ENCODE results near the gene MBNL1.
"Not testable (repeated sequence)": the region's sequence is repeated elsewhere in the genome, so short reads cannot be mapped to it uniquely, and the experiment has no call there.

MBNL1 gene

GRCh38 chr3:152352554-152352953 is 83.8 kb downstream of the MBNL1 start:
- peak in 1 of 2 donors; percentile 57 for ATAC-seq (replicated peaks)

GRCh38 chr3:152353578-152353977 is 84.8 kb downstream of the MBNL1 start:
- Mint-ChIP-seq H3K27me3 (no peaks in the 10 kb centered on the region), H3K9me3 (peaks cover 0 to 2% of the 10 kb centered on the region in 2 donors), H3K4me1 (peaks cover 21 to 41% of the 10 kb centered on the region in 2 donors), H3K4me3 (no peak overlapping the region), H3K27ac (no peak overlapping the region), H3K36me3 (peaks cover 23 to 35% of the 10 kb centered on the region in 2 donors)
- no peak for ATAC-seq (replicated peaks)
- no peak for DNase-seq

More at GRCh38 chr3:152352554-152352953, 83.8 kb downstream of the MBNL1 start:
- H3K36me3 Mint-ChIP-seq: peaks cover 18 to 31% of the 10 kb centered on the region in 2 donors
- H3K4me1 Mint-ChIP-seq: peaks cover 17 to 32% of the 10 kb centered on the region in 2 donors
- H3K27me3 Mint-ChIP-seq: no peaks in the 10 kb centered on the region
- H3K27ac Mint-ChIP-seq: peak overlapping the region; percentile 52
- H3K4me3 Mint-ChIP-seq: peak overlapping the region in 1 of 2 donors; percentile 21
- H3K9me3 Mint-ChIP-seq: peaks cover 0 to 2% of the 10 kb centered on the region in 2 donors
- DNase-seq: no peak

- DNase-seq: no peak
- no peaks in the 10 kb centered on the region for H3K27me3 Mint-ChIP-seq
- ATAC-seq (replicated peaks): no peak
- H3K4me1 Mint-ChIP-seq: peaks cover 32 to 58% of the 10 kb centered on the region in 2 donors
- H3K36me3 Mint-ChIP-seq: peaks cover 29 to 46% of the 10 kb centered on the region in 2 donors
- no peak overlapping the region for H3K27ac Mint-ChIP-seq
- H3K4me3 Mint-ChIP-seq: no peak overlapping the region
- H3K9me3 Mint-ChIP-seq: peaks cover 0 to 2% of the 10 kb centered on the region in 2 donors
Measured at GRCh38 chr3:152355744-152356665, 87.3 kb downstream of the MBNL1 start.

- ATAC-seq (replicated peaks) (peak; percentile 48 to 66), DNase-seq (no peak)
- peaks cover 0 to 2% of the 10 kb centered on the region in 2 donors for H3K9me3 Mint-ChIP-seq
- peaks cover 38 to 65% of the 10 kb centered on the region in 2 donors for H3K4me1 Mint-ChIP-seq
- H3K27me3 Mint-ChIP-seq: no peaks in the 10 kb centered on the region
- peaks cover 34 to 52% of the 10 kb centered on the region in 2 donors for H3K36me3 Mint-ChIP-seq
- H3K4me3 Mint-ChIP-seq: no peak overlapping the region
- H3K27ac Mint-ChIP-seq: peak overlapping the region; percentile 21
Measured at GRCh38 chr3:152356870-152357276, 88.1 kb downstream of the MBNL1 start.

GRCh38 chr3:152357587-152357986 is 88.9 kb downstream of the MBNL1 start:
- Mint-ChIP-seq H3K4me1 (peaks cover 39 to 66% of the 10 kb centered on the region in 2 donors), H3K9me3 (no peaks in the 10 kb centered on the region), H3K36me3 (peaks cover 31 to 53% of the 10 kb centered on the region in 2 donors), H3K27me3 (no peaks in the 10 kb centered on the region), H3K27ac (peak overlapping the region; percentile 21), H3K4me3 (no peak overlapping the region)
- DNase-seq (no peak), ATAC-seq (replicated peaks) (peak; percentile 31 to 48)

GRCh38 chr3:152359385-152360248 is 90.9 kb downstream of the MBNL1 start:
- Mint-ChIP-seq H3K4me1 (peaks cover 38 to 68% of the 10 kb centered on the region in 2 donors), H3K4me3 (no peak overlapping the region), H3K27ac (peak overlapping the region; percentile 83), H3K27me3 (no peaks in the 10 kb centered on the region), H3K9me3 (no peaks in the 10 kb centered on the region), H3K36me3 (peaks cover 29 to 57% of the 10 kb centered on the region in 2 donors)
- no peak for ATAC-seq (replicated peaks)
- no peak for DNase-seq

- DNase-seq: no peak
- Mint-ChIP-seq H3K4me1 (peaks cover 40 to 72% of the 10 kb centered on the region in 2 donors), H3K9me3 (no peaks in the 10 kb centered on the region), H3K36me3 (peaks cover 30 to 56% of the 10 kb centered on the region in 2 donors), H3K27me3 (no peaks in the 10 kb centered on the region), H3K27ac (peak overlapping the region; percentile 42), H3K4me3 (no peak overlapping the region)
- ATAC-seq (replicated peaks): no peak
Measured at GRCh38 chr3:152360302-152360701, 91.6 kb downstream of the MBNL1 start.

- Mint-ChIP-seq H3K4me1 (peaks cover 40 to 72% of the 10 kb centered on the region in 2 donors), H3K9me3 (no peaks in the 10 kb centered on the region), H3K36me3 (peaks cover 30 to 58% of the 10 kb centered on the region in 2 donors), H3K27ac (peak overlapping the region; percentile 62), H3K27me3 (no peaks in the 10 kb centered on the region), H3K4me3 (no peak overlapping the region)
- DNase-seq (no peak), ATAC-seq (replicated peaks) (no peak)
Measured at GRCh38 chr3:152360966-152361365, 92.2 kb downstream of the MBNL1 start.

GRCh38 chr3:152362086-152362485 is 93.4 kb downstream of the MBNL1 start:
- Mint-ChIP-seq H3K4me3 (no peak overlapping the region), H3K27me3 (no peaks in the 10 kb centered on the region), H3K4me1 (peaks cover 37 to 66% of the 10 kb centered on the region in 2 donors), H3K9me3 (peaks cover 0 to under 1% of the 10 kb centered on the region in 2 donors), H3K27ac (peak overlapping the region; percentile 5), H3K36me3 (peaks cover 34 to 61% of the 10 kb centered on the region in 2 donors)
- DNase-seq: no peak
- ATAC-seq (replicated peaks): no peak

- peak in 1 of 2 donors; percentile 39 for ATAC-seq (replicated peaks)
- H3K4me1 Mint-ChIP-seq: peaks cover 51 to 72% of the 10 kb centered on the region in 2 donors
- peaks cover 47 to 71% of the 10 kb centered on the region in 2 donors for H3K36me3 Mint-ChIP-seq
- H3K9me3 Mint-ChIP-seq: peaks cover 0 to 4% of the 10 kb centered on the region in 2 donors
- H3K27ac Mint-ChIP-seq: peak overlapping the region; percentile 56
- no peak for DNase-seq
- H3K4me3 Mint-ChIP-seq: no peak overlapping the region
- no peaks in the 10 kb centered on the region for H3K27me3 Mint-ChIP-seq
Measured at GRCh38 chr3:152364237-152364636, 95.5 kb downstream of the MBNL1 start.

GRCh38 chr3:152365126-152365525 is 96.4 kb downstream of the MBNL1 start:
- Mint-ChIP-seq H3K27ac (no peak overlapping the region), H3K36me3 (peaks cover 52 to 76% of the 10 kb centered on the region in 2 donors), H3K4me3 (no peak overlapping the region), H3K27me3 (no peaks in the 10 kb centered on the region), H3K9me3 (peaks cover 4% of the 10 kb centered on the region in 2 donors), H3K4me1 (peaks cover 52 to 72% of the 10 kb centered on the region in 2 donors)
- DNase-seq: no peak
- ATAC-seq (replicated peaks): no peak

- H3K4me1 Mint-ChIP-seq: peaks cover 57 to 74% of the 10 kb centered on the region in 2 donors
- H3K9me3 Mint-ChIP-seq: peaks cover 4% of the 10 kb centered on the region in 2 donors
- H3K27me3 Mint-ChIP-seq: no peaks in the 10 kb centered on the region
- ATAC-seq (replicated peaks) (no peak), DNase-seq (no peak)
- peaks cover 58 to 80% of the 10 kb centered on the region in 2 donors for H3K36me3 Mint-ChIP-seq
- no peak overlapping the region for H3K4me3 Mint-ChIP-seq
- no peak overlapping the region for H3K27ac Mint-ChIP-seq
Measured at GRCh38 chr3:152365766-152366593, 97.3 kb downstream of the MBNL1 start.

- not testable (repeated sequence) for H3K27me3 Mint-ChIP-seq; ATAC-seq (replicated peaks); DNase-seq
- Mint-ChIP-seq H3K4me3 (peak overlapping the region in 1 of 2 donors; percentile 29), H3K27ac (peak overlapping the region; percentile 85), H3K9me3 (peaks cover 10 to 11% of the 10 kb centered on the region in 2 donors), H3K4me1 (peaks cover 54 to 76% of the 10 kb centered on the region in 2 donors), H3K36me3 (peaks cover 64 to 82% of the 10 kb centered on the region in 2 donors)
Measured at GRCh38 chr3:152367192-152367591, 98.5 kb downstream of the MBNL1 start.
